ENCODE results near the gene LEFTY1. TPM values are rescaled to one million over a fixed set of nuclear protein-coding genes. Genes with fewer than 3 reads are reported as not detected.

LEFTY1 gene
- total RNA-seq, 5 donors from 2014 or later (not counting 1 experiment from before 2014, with no cell fraction given) = 0.23 to 0.63 (median 0.35) TPM

DNA sequence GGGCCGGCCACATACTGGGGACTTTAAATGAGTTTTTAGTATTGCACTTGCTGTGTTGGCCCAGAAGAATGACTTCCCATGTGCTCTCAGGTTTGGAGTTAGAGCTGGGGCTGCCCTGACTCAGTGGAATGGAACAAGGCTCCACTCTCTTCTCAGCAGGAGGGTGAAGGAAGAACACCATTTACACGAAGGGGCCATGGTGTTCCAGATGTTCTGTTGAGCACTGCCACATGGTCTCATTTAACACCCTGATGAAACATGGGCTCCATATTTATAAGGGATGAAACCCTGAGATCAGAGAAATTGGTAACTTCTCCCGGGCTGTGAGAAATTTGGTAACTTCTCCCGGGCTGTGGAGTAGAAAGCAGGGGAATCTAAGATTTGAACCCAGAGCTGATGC is 29.3 kb upstream of the LEFTY1 start:
- H3K9me3 Mint-ChIP-seq = no peaks in the 10 kb centered on the region
- peaks cover 34 to 41% (median 35%) of the 10 kb centered on the region in 3 donors for H3K4me1 Mint-ChIP-seq
- H3K27ac Mint-ChIP-seq = no peak overlapping the region
- POLR2A ChIA-PET = interaction anchor here (0.6 kb wide), 3 partner anchors 139 to 444 kb away, joined by 5 to 6 read pairs (median 6); no protein-coding TSS in a partner anchor
- WGBS (ENCODE audit: insufficient coverage) = no CpG with 5 or more reads among the region's 4 CpGs
- no peaks in the 10 kb centered on the region for H3K9me3 ChIP-seq
- no peak overlapping the region for H3K4me3 ChIP-seq (ENCODE audit: control insufficient read depth in 1 of 2, extremely low read depth in 1 of 2, low read length in 1 of 2)
- H3K4me3 Mint-ChIP-seq = no peak overlapping the region
- peaks cover 31% of the 10 kb centered on the region for H3K36me3 Mint-ChIP-seq
- no peak overlapping the region for H3K27ac ChIP-seq (ENCODE audit: low read length)
- CTCF ChIA-PET = interaction anchor here in 1 of 2 donors (0.7 kb wide), 1 partner anchor 11 kb away, joined by 4 read pairs; no protein-coding TSS in a partner anchor
- DNase-seq (no peak), ATAC-seq (replicated peaks in 1 of 4) (no peak)
- H3K27me3 Mint-ChIP-seq = no peaks in the 10 kb centered on the region
- H3K36me3 ChIP-seq (ENCODE audit: control insufficient read depth in 2 of 2, extremely low read depth in 1 of 2, insufficient read depth in 1 of 2, low read length in 1 of 2) = peaks cover 14 to 45% of the 10 kb centered on the region in 2 donors
- H3K4me1 ChIP-seq (ENCODE audit: control insufficient read depth in 1 of 2, extremely low read depth in 1 of 2, insufficient read depth in 2 of 2, low read length in 2 of 2) = peaks cover 10 to 39% of the 10 kb centered on the region in 2 experiments
- no peaks in the 10 kb centered on the region for H3K27me3 ChIP-seq (replicated peaks in 1 of 2; ENCODE audit: control insufficient read depth in 2 of 2, extremely low read depth in 1 of 2, insufficient read depth in 2 of 2, low read length in 1 of 2)

DNA sequence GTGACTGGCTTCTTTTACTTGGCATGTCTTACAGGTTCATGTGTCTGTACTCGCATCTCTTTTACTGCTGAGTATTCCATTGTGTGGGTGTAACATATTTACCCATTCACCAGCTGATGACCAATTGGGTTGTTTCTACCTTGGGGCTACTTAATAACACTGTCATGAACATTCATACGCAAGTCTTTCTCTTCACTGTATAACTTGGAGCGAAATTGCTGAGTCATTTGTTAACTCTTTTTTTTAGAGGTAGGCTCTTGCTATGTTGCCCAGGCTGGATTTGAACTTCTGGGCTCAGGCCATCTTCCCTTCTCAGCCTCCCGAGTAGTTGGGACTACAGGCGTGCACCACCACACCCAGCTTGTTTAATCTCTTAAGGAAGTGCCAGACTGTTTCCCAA is 28.6 kb upstream of the LEFTY1 start:
- Mint-ChIP-seq H3K27me3 (no peaks in the 10 kb centered on the region), H3K4me1 (peaks cover 27 to 35% (median 27%) of the 10 kb centered on the region in 3 donors), H3K4me3 (no peak overlapping the region), H3K27ac (peak overlapping the region in 1 of 2 donors; percentile 44), H3K36me3 (peaks cover 31% of the 10 kb centered on the region), H3K9me3 (no peaks in the 10 kb centered on the region)
- DNase-seq (no peak), ATAC-seq (replicated peaks in 1 of 4) (no peak)
- Histone ChIP-seq H3K4me1 (ENCODE audit: control insufficient read depth in 1 of 2, extremely low read depth in 1 of 2, insufficient read depth in 2 of 2, low read length in 2 of 2) (peaks cover 7 to 31% of the 10 kb centered on the region in 2 experiments), H3K36me3 (ENCODE audit: control insufficient read depth in 2 of 2, extremely low read depth in 1 of 2, insufficient read depth in 1 of 2, low read length in 1 of 2) (peaks cover 14 to 44% of the 10 kb centered on the region in 2 donors), H3K9me3 (no peaks in the 10 kb centered on the region), H3K4me3 (ENCODE audit: control insufficient read depth in 1 of 2, extremely low read depth in 1 of 2, low read length in 1 of 2) (no peak overlapping the region), H3K27ac (ENCODE audit: low read length) (no peak overlapping the region), H3K27me3 (replicated peaks in 1 of 2; ENCODE audit: control insufficient read depth in 2 of 2, extremely low read depth in 1 of 2, insufficient read depth in 2 of 2, low read length in 1 of 2) (no peaks in the 10 kb centered on the region)
- CTCF ChIA-PET = no interaction called here
- WGBS (ENCODE audit: insufficient coverage) = no CpG with 5 or more reads among the region's 5 CpGs
- POLR2A ChIA-PET = no interaction called here

DNA sequence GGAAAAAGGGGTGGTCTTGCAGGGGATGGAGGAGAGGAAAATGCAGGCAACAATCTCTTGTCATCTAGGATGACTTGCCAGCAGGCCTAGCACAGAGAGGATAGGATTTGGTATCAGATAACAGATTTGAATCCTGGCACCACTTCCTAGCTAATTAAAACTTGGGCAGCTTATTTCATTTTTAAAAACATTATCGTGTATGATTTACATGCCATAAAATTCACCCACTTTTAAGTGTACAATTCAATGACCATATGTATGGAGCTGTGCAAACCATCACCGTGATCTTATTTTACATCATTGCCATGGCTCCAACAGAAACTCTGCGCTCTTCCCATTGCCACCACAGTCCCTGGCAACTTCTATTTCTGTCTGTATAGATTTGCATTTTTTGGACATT is 28.2 kb upstream of the LEFTY1 start:
- Mint-ChIP-seq H3K9me3 (no peaks in the 10 kb centered on the region), H3K4me1 (peaks cover 23 to 31% (median 24%) of the 10 kb centered on the region in 3 donors), H3K36me3 (peaks cover 31% of the 10 kb centered on the region), H3K27ac (peak overlapping the region in 1 of 2 donors; percentile 24), H3K27me3 (no peaks in the 10 kb centered on the region), H3K4me3 (no peak overlapping the region)
- POLR2A ChIA-PET = no interaction called here
- no peak for ATAC-seq (replicated peaks in 1 of 4)
- H3K27ac ChIP-seq (ENCODE audit: low read length) = no peak overlapping the region
- CTCF ChIA-PET = interaction anchor here in 1 of 2 donors (0.6 kb wide), 1 partner anchor 93 kb away, joined by 3 read pairs; no protein-coding TSS in a partner anchor
- DNase-seq = no peak
- WGBS (ENCODE audit: insufficient coverage) = no CpG with 5 or more reads among the region's 3 CpGs
- no peaks in the 10 kb centered on the region for H3K27me3 ChIP-seq (replicated peaks in 1 of 2; ENCODE audit: control insufficient read depth in 2 of 2, extremely low read depth in 1 of 2, insufficient read depth in 2 of 2, low read length in 1 of 2)
- H3K36me3 ChIP-seq (ENCODE audit: control insufficient read depth in 2 of 2, extremely low read depth in 1 of 2, insufficient read depth in 1 of 2, low read length in 1 of 2) = peaks cover 14 to 41% of the 10 kb centered on the region in 2 donors
- H3K9me3 ChIP-seq = no peaks in the 10 kb centered on the region
- H3K4me1 ChIP-seq (ENCODE audit: control insufficient read depth in 1 of 2, extremely low read depth in 1 of 2, insufficient read depth in 2 of 2, low read length in 2 of 2) = peaks cover 3 to 27% of the 10 kb centered on the region in 2 experiments
- H3K4me3 ChIP-seq (ENCODE audit: control insufficient read depth in 1 of 2, extremely low read depth in 1 of 2, low read length in 1 of 2) = no peak overlapping the region

DNA sequence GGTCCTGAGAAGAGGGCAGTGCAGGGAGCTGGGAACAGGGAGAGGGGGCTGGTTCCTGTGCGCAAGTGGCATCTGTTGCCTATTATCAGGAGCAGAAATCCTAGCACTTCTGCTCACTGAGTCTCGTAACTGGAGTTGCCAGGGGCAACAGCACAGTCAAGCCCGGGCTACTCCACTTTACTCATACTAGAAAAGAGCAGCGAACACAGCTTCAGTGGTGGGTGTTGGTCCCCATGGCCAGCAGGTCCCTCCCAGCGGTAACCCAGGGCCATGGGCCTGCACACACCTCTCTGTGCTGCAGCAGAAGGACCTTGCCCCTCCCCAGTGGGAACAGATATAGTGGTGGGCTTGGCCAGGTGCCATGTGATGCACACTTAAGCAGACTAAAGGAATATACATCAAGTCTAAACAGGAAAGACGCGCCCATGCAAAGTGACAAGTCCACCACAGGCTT is 26.6 kb upstream of the LEFTY1 start:
- peaks cover 25 to 28% (median 27%) of the 10 kb centered on the region in 3 donors for H3K4me1 Mint-ChIP-seq
- no peaks in the 10 kb centered on the region for H3K9me3 ChIP-seq
- H3K36me3 ChIP-seq (ENCODE audit: control insufficient read depth in 2 of 2, extremely low read depth in 1 of 2, insufficient read depth in 1 of 2, low read length in 1 of 2) = peaks cover 14 to 27% of the 10 kb centered on the region in 2 donors
- H3K9me3 Mint-ChIP-seq = no peaks in the 10 kb centered on the region
- no peak for ATAC-seq (replicated peaks in 1 of 4)
- peaks cover 31% of the 10 kb centered on the region for H3K36me3 Mint-ChIP-seq
- ChIA-PET POLR2A (no interaction called here), CTCF (interaction anchor here (0.6 kb wide), 2 partner anchors 70 to 306 kb away, joined by 3 to 4 read pairs; no protein-coding TSS in a partner anchor)
- DNase-seq = no peak
- peaks cover 7 to 28% of the 10 kb centered on the region in 2 experiments for H3K4me1 ChIP-seq (ENCODE audit: control insufficient read depth in 1 of 2, extremely low read depth in 1 of 2, insufficient read depth in 2 of 2, low read length in 2 of 2)
- no peak overlapping the region for H3K27ac ChIP-seq (ENCODE audit: low read length)
- no peaks in the 10 kb centered on the region for H3K27me3 ChIP-seq (replicated peaks in 1 of 2; ENCODE audit: control insufficient read depth in 2 of 2, extremely low read depth in 1 of 2, insufficient read depth in 2 of 2, low read length in 1 of 2)
- H3K4me3 Mint-ChIP-seq = no peak overlapping the region
- H3K27ac Mint-ChIP-seq = no peak overlapping the region
- H3K27me3 Mint-ChIP-seq = no peaks in the 10 kb centered on the region
- no peak overlapping the region for H3K4me3 ChIP-seq (ENCODE audit: control insufficient read depth in 1 of 2, extremely low read depth in 1 of 2, low read length in 1 of 2)
- 92% methylated on average over 4 of the region's 7 CpGs for WGBS (ENCODE audit: insufficient coverage)

DNA sequence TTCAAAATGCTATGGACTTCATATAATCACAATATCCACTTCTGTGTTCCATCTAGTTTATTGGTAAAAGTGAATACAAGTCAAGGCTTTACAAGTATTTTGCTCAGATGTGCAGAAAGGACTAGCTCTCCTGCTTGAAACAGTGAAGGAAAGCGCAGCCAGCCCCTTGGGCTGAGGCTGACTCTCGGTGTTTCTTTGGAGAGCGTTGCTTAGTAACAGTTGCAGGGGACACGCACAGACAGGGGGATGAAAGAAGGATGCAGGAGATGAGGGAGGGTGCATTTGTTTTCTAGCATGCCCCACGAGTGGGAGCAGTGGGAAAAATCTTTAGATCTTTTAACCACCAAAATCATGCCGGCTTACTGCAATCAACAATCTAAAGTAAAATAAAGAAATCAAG is 26.0 kb upstream of the LEFTY1 start:
- H3K9me3 ChIP-seq = no peaks in the 10 kb centered on the region
- peaks cover 11 to 28% of the 10 kb centered on the region in 2 experiments for H3K4me1 ChIP-seq (ENCODE audit: control insufficient read depth in 1 of 2, extremely low read depth in 1 of 2, insufficient read depth in 2 of 2, low read length in 2 of 2)
- H3K27ac Mint-ChIP-seq = no peak overlapping the region
- CTCF ChIA-PET = interaction anchor here in 1 of 2 donors (0.6 kb wide), 1 partner anchor 72 kb away, joined by 3 read pairs; no protein-coding TSS in a partner anchor
- WGBS (ENCODE audit: insufficient coverage) = 100% methylated on average over 1 of the region's 6 CpGs
- H3K27me3 ChIP-seq (replicated peaks in 1 of 2; ENCODE audit: control insufficient read depth in 2 of 2, extremely low read depth in 1 of 2, insufficient read depth in 2 of 2, low read length in 1 of 2) = no peaks in the 10 kb centered on the region
- H3K27me3 Mint-ChIP-seq = no peaks in the 10 kb centered on the region
- H3K9me3 Mint-ChIP-seq = no peaks in the 10 kb centered on the region
- H3K4me1 Mint-ChIP-seq = peaks cover 25 to 28% (median 28%) of the 10 kb centered on the region in 3 donors
- H3K4me3 ChIP-seq (ENCODE audit: control insufficient read depth in 1 of 2, extremely low read depth in 1 of 2, low read length in 1 of 2) = no peak overlapping the region
- ATAC-seq (replicated peaks in 1 of 4) (no peak), DNase-seq (no peak)
- POLR2A ChIA-PET = no interaction called here
- no peak overlapping the region for H3K4me3 Mint-ChIP-seq
- no peak overlapping the region for H3K27ac ChIP-seq (ENCODE audit: low read length)
- H3K36me3 Mint-ChIP-seq = peaks cover 30% of the 10 kb centered on the region
- H3K36me3 ChIP-seq (ENCODE audit: control insufficient read depth in 2 of 2, extremely low read depth in 1 of 2, insufficient read depth in 1 of 2, low read length in 1 of 2) = peaks cover 14 to 21% of the 10 kb centered on the region in 2 donors

DNA sequence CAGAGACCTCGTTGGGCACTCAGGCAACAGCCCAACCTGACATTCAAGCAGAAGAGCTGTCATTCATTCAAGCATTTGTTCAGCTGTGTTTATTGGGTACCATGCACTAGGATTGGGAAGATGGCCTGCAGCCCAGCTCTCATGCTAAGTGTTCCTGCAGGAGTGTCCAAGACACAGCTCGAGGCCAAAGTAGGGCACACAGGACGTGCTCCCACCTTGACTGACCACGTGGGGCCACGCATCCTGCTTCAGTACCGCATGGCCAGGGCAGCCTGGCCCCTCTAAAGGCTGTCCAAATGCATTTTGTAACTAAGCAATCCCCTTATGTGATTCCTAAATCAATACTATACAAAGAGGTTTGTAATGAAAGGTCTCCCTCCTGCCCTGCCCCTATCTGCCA is 25.4 kb upstream of the LEFTY1 start:
- H3K9me3 Mint-ChIP-seq = no peaks in the 10 kb centered on the region
- Histone ChIP-seq H3K27ac (ENCODE audit: low read length) (no peak overlapping the region), H3K4me1 (ENCODE audit: control insufficient read depth in 1 of 2, extremely low read depth in 1 of 2, insufficient read depth in 2 of 2, low read length in 2 of 2) (peaks cover 16 to 28% of the 10 kb centered on the region in 2 experiments), H3K36me3 (ENCODE audit: control insufficient read depth in 2 of 2, extremely low read depth in 1 of 2, insufficient read depth in 1 of 2, low read length in 1 of 2) (peaks cover 12 to 18% of the 10 kb centered on the region in 2 donors), H3K9me3 (no peaks in the 10 kb centered on the region), H3K4me3 (ENCODE audit: control insufficient read depth in 1 of 2, extremely low read depth in 1 of 2, low read length in 1 of 2) (no peak overlapping the region), H3K27me3 (replicated peaks in 1 of 2; ENCODE audit: control insufficient read depth in 2 of 2, extremely low read depth in 1 of 2, insufficient read depth in 2 of 2, low read length in 1 of 2) (no peaks in the 10 kb centered on the region)
- no peaks in the 10 kb centered on the region for H3K27me3 Mint-ChIP-seq
- POLR2A ChIA-PET = no interaction called here
- H3K4me1 Mint-ChIP-seq = peaks cover 25 to 28% (median 28%) of the 10 kb centered on the region in 3 donors
- no peak overlapping the region for H3K4me3 Mint-ChIP-seq
- no peak for DNase-seq
- 79% methylated on average over 3 of the region's 6 CpGs for WGBS (ENCODE audit: insufficient coverage)
- no peak for ATAC-seq (replicated peaks in 1 of 4)
- CTCF ChIA-PET = interaction anchor here in 1 of 2 donors (0.6 to 1.3 kb wide), 2 partner anchors 33 to 73 kb away, joined by 3 to 4 read pairs; no protein-coding TSS in a partner anchor
- H3K36me3 Mint-ChIP-seq = peaks cover 25% of the 10 kb centered on the region
- no peak overlapping the region for H3K27ac Mint-ChIP-seq
